Measurements from ENCODE around the gene PAX5.

DNA sequence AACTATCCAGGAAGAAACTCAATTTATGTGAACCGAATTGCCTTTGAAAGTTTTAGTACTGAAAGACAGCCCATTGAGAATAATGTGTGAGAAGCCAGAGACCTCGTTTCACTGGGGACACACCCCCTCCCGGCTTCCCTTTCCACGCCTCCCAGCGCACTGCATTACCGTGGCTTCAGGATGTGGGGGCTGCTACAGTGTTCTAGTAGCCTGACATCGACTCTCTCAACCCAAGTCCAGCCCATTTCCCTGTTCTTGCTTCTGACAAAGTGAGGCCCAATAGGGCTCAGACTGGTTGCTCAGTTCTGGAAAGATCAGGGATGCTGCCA lies 3.5 kb downstream of the PAX5 start:
- TF ChIP-seq POLR2A (IDR thresholded peaks at IDR 0.05), result no peak
- no peak for TF ChIP-seq EP300 (IDR thresholded peaks at IDR 0.05)

All from ovary (tissue), 1 donor.